Measurements from ENCODE around the gene HSPA12B. TPM values are rescaled to one million over a fixed set of nuclear protein-coding genes. Genes with fewer than 3 reads are reported as not detected.

Gene HSPA12B
- total RNA-seq, 6 donors from 2014 or later = 18.4 to 53.7 (median 21.5) TPM

DNA sequence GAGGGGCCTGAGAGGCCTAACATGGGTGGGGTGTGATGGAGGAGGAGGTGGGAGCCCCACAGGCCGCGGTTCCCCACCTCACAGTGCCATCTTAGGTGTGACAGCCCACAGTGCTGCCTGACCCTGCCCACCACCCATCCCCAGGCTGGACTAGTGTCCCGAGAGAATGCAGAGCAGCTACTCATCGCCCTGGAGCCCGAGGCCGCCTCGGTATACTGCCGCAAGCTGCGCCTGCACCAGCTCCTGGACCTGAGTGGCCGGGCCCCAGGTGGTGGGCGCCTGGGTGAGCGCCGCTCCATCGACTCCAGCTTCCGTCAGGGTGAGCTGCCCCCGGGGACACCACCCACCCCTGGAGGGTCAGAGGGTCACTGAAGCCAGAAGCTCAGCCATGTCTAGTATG, 15.6 kb downstream of the HSPA12B start:
- 88 to 100% methylated on average over 9 to 12 of the region's 16 CpGs for WGBS, 2 donors
- DNase-seq (peak in 1 of 2 donors; percentile 66), ATAC-seq (ENCODE audit: low FRiP score in 2 of 2) (no peak)
- Histone ChIP-seq H3K27ac (no peak overlapping the region), H3K9me3 (no peaks in the 10 kb centered on the region), H3K36me3 (peaks cover 0 to 86% (median 26%) of the 10 kb centered on the region in 4 donors), H3K4me3 (no peak overlapping the region), H3K4me1 (peaks cover 15 to 55% (median 26%) of the 10 kb centered on the region in 4 donors), H3K27me3 (no peaks in the 10 kb centered on the region)
- TF ChIP-seq, protein P1, sequence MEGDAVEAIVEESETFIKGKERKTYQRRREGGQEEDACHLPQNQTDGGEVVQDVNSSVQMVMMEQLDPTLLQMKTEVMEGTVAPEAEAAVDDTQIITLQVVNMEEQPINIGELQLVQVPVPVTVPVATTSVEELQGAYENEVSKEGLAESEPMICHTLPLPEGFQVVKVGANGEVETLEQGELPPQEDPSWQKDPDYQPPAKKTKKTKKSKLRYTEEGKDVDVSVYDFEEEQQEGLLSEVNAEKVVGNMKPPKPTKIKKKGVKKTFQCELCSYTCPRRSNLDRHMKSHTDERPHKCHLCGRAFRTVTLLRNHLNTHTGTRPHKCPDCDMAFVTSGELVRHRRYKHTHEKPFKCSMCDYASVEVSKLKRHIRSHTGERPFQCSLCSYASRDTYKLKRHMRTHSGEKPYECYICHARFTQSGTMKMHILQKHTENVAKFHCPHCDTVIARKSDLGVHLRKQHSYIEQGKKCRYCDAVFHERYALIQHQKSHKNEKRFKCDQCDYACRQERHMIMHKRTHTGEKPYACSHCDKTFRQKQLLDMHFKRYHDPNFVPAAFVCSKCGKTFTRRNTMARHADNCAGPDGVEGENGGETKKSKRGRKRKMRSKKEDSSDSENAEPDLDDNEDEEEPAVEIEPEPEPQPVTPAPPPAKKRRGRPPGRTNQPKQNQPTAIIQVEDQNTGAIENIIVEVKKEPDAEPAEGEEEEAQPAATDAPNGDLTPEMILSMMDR (IDR thresholded peaks at IDR 0.05) = no peak
- TF ChIP-seq EP300 (IDR thresholded peaks at IDR 0.05) (no peak), POLR2A (IDR thresholded peaks at IDR 0.05) (no peak), POLR2AphosphoS5 (IDR thresholded peaks at IDR 0.05) (no peak)

DNA sequence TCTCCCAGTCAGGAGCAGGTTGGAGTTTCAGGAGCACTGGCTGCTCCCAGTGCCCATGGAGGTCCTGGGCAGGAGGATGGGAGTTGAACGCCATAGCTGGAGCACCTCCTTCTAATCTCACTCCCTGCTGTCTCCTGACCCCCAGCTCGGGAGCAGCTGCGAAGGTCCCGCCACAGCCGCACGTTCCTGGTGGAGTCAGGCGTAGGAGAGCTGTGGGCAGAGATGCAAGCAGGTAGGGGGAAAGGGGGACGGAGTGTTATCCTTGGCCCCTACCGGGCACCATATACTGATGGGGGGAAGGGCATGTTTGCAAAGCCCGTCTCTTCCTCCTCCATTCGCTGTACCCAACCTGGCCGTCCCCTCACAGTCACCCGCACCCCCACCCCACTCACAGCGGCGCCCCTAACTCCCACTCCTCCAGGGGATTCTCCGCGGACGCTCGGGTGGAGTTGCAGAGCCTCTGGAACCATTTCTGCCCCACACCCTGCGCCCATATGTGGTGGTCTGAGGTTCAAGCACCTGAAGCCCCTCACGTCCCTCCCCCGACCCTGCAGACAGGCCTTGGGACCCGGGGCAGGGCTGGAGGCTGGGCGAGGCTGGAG, 16.7 kb downstream of the HSPA12B start:
- ATAC-seq (ENCODE audit: low FRiP score in 2 of 2) = no peak
- Histone ChIP-seq H3K27ac (no peak overlapping the region), H3K9me3 (no peaks in the 10 kb centered on the region), H3K4me3 (no peak overlapping the region), H3K4me1 (peaks cover 18 to 61% (median 24%) of the 10 kb centered on the region in 4 donors), H3K27me3 (no peaks in the 10 kb centered on the region), H3K36me3 (peaks cover 0 to 74% (median 26%) of the 10 kb centered on the region in 4 donors)
- TF ChIP-seq POLR2A (IDR thresholded peaks at IDR 0.05) = no peak
- no peak for TF ChIP-seq EP300 (IDR thresholded peaks at IDR 0.05)
- TF ChIP-seq POLR2AphosphoS5 (IDR thresholded peaks at IDR 0.05) = no peak
- TF ChIP-seq, protein P1 (IDR thresholded peaks at IDR 0.05) = no peak
- 77 to 80% methylated on average over 20 to 24 of the region's 24 CpGs for WGBS, 2 donors
- no peak for DNase-seq

DNA sequence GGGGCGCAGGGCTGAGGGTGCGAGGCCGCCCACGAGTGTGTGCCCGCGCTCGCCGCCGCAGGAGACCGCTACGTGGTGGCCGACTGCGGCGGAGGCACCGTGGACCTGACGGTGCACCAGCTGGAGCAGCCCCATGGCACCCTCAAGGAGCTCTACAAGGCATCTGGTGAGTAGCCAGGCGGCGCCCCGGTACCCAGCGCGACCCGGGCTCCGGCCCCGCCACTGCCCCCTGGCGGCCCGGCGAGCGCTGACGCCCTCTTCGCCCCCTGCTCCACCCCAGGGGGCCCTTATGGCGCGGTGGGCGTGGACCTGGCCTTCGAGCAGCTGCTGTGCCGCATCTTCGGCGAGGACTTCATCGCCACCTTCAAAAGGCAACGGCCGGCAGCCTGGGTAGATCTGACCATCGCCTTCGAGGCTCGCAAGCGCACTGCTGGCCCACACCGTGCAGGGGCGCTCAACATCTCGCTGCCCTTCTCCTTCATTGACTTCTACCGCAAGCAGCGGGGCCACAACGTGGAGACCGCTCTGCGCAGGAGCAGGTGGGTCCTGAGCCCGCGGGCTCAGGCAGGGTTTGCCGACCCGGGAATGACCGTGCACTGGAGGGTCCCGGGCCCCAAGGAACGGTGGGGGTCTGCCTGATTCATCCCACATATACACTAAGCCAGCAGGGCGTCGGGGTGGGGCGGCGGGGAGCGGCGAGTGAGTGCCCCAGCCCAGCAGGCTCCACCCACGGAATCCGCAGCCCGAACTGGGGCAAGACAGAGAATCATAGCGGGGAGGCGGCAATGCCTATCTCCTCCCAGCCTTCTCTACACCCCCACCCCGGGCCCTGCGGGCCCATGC, 17.4 kb downstream of the HSPA12B start:
- Histone ChIP-seq H3K4me1 (peaks cover 12 to 53% (median 18%) of the 10 kb centered on the region in 4 donors), H3K27me3 (no peaks in the 10 kb centered on the region), H3K27ac (no peak overlapping the region), H3K36me3 (peaks cover 0 to 69% (median 26%) of the 10 kb centered on the region in 4 donors), H3K9me3 (no peaks in the 10 kb centered on the region), H3K4me3 (no peak overlapping the region)
- WGBS, 2 donors = 62 to 74% methylated on average over 12 to 54 of the region's 72 CpGs
- peak; percentile 42 to 91 for DNase-seq
- no peak for ATAC-seq (ENCODE audit: low FRiP score in 2 of 2)
- TF ChIP-seq, protein P1 (IDR thresholded peaks at IDR 0.05) = peak; percentile 49 to 79 (median 72)
- TF ChIP-seq POLR2AphosphoS5 (IDR thresholded peaks at IDR 0.05) = no peak

DNA sequence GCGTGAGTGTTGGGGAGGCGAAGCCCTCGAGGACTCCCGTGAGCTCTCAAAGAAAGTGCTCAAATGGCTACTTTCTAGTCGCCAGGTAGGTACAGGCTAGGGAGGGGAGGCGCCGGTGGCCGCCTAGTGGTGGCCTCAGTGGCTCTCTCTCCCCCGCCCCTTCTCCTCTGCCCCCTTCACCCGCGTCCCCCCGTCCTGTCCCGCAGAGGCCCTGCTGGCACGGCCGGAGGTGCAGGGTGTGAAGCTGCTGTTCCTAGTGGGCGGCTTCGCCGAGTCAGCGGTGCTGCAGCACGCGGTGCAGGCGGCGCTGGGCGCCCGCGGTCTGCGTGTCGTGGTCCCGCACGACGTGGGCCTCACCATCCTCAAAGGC, 18.8 kb downstream of the HSPA12B start:
- Histone ChIP-seq H3K36me3 (peaks cover 0 to 58% (median 23%) of the 10 kb centered on the region in 4 donors), H3K27me3 (no peaks in the 10 kb centered on the region), H3K4me3 (peak overlapping the region in 3 of 4 donors; percentile 41 to 49 (median 48)), H3K9me3 (no peaks in the 10 kb centered on the region), H3K4me1 (peaks cover 6 to 45% (median 12%) of the 10 kb centered on the region in 4 donors), H3K27ac (no peak overlapping the region)
- no peak for TF ChIP-seq EP300 (IDR thresholded peaks at IDR 0.05)
- TF ChIP-seq, protein P1 (IDR thresholded peaks at IDR 0.05) = peak in 1 of 6 experiments; percentile 8
- DNase-seq = no peak
- WGBS, 2 donors = 85 to 87% methylated on average over 9 to 29 of the region's 31 CpGs
- no peak for ATAC-seq (ENCODE audit: low FRiP score in 2 of 2)

Measured in upper lobe of left lung (tissue), 6 donors.